WTC11 (cell line): ENCODE measurements around the gene ZNF266. TPM values are rescaled to one million over a fixed set of nuclear protein-coding genes. Genes with fewer than 3 reads are reported as not detected.

Experiments used
- total RNA-seq: library from RNA; stranded (reverse); gene quantifications from 3 replicates; pipeline ENCODE4 v1.2.3, GENCODE V29; 2021
- TF ChIP-seq, protein P1 (sequence below): sonication (generic); formaldehyde crosslinking; IDR thresholded peaks from 2 replicates; pipeline ENCODE4 v1.8.1; 2023; ENCODE audit warnings: mild to moderate bottlenecking, moderate library complexity, missing genetic modification reagents
- TF ChIP-seq, protein P2 (sequence below): sonication (generic); formaldehyde crosslinking; conservative IDR thresholded peaks from 2 replicates; pipeline ENCODE4 v1.8.1; 2022; ENCODE audit warnings: mild to moderate bottlenecking, missing genetic modification reagents

ZNF266 gene
- total RNA-seq, 1 experiment from 2014 or later = 19.4 TPM

DNA sequence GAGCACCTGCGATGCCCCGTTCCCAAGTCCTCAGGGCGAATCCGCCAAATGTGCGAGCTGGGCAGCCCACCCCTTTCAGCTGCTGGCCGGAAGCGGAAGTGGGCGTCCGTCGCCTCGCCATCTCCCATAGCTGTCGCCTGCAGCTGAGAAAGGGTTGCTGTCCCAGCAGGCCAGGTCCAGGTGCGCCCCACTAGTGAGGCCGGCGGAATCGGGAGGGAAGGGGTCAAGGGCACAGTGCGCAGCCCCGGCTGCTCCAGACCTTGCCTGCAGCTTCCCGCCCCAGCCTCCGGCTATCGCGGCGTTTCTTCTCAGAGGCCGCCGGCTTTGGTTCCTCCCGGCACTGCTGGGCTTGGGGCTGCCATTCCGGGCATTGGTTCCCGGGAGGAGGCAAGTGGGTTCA lies 72.5 kb downstream of the ZNF266 start, which contains the start of gene ZNF177 (continued):
- TF ChIP-seq, protein P1, sequence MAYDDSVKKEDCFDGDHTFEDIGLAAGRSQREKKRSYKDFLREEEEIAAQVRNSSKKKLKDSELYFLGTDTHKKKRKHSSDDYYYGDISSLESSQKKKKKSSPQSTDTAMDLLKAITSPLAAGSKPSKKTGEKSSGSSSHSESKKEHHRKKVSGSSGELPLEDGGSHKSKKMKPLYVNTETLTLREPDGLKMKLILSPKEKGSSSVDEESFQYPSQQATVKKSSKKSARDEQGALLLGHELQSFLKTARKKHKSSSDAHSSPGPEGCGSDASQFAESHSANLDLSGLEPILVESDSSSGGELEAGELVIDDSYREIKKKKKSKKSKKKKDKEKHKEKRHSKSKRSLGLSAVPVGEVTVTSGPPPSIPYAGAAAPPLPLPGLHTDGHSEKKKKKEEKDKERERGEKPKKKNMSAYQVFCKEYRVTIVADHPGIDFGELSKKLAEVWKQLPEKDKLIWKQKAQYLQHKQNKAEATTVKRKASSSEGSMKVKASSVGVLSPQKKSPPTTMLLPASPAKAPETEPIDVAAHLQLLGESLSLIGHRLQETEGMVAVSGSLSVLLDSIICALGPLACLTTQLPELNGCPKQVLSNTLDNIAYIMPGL (CRISPR knock-in tag) = no peak
- TF ChIP-seq, protein P2, sequence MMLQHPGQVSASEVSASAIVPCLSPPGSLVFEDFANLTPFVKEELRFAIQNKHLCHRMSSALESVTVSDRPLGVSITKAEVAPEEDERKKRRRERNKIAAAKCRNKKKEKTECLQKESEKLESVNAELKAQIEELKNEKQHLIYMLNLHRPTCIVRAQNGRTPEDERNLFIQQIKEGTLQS (CRISPR knock-in tag) = no peak

Other genes starting within 250 kb of the ZNF266 start
- gene OR7D4, start 216.0 kb downstream of the ZNF266 start, total RNA-seq = not detected in 3 replicates
- gene OR7E24, start 184.6 kb downstream of the ZNF266 start, total RNA-seq = not detected in 3 replicates
- 3.2 to 5.9 TPM (median 3.7 TPM) in 3 replicates for gene ZNF699, start 125.7 kb downstream of the ZNF266 start, total RNA-seq
- 12.5 to 15.1 TPM (median 12.9 TPM) in 3 replicates for gene ZNF559, start 111.4 kb downstream of the ZNF266 start, total RNA-seq
- 4.0 to 5.5 TPM (median 5.5 TPM) in 3 replicates for gene ZNF177, start 72.6 kb downstream of the ZNF266 start, total RNA-seq
- gene ZNF560, start 63.0 kb upstream of the ZNF266 start, total RNA-seq = 4.4 to 5.8 TPM (median 4.9 TPM) in 3 replicates
- gene ZNF426, start 103.1 kb upstream of the ZNF266 start, total RNA-seq = 27.1 to 30.3 TPM (median 27.2 TPM) in 3 replicates
- gene ZNF121, start 148.9 kb upstream of the ZNF266 start, total RNA-seq = 181 to 203 TPM (median 185 TPM) in 3 replicates
- 39.2 to 67.9 TPM (median 40.7 TPM) in 3 replicates for gene ZNF561, start 185.7 kb upstream of the ZNF266 start, total RNA-seq
- 18.4 to 24.6 TPM (median 23.1 TPM) in 3 replicates for gene ZNF562, start 239.5 kb upstream of the ZNF266 start, total RNA-seq